Liver (tissue), 3 donors: ENCODE data around the gene TLE1.

Experiments used
- CTCF ChIP-seq: fragments of 150-350 bp; IDR thresholded peaks from 2 replicates; pipeline ENCODE4 v1.5.1; 2017; ENCODE audit warnings: improper control_type of control experiment, low read depth, low read length; ENCODE audit not compliant: missing input control
- NR2F2 ChIP-seq: IDR thresholded peaks from 2 replicates; pipeline ENCODE4 v1.6.1; 2016; ENCODE audit warnings: antibody characterized with exemption
- TAF1 ChIP-seq: conservative IDR thresholded peaks from 2 replicates; pipeline ENCODE4 v1.6.1; 2016; ENCODE audit warnings: antibody characterized with exemption, mild to moderate bottlenecking
- ZBTB33 ChIP-seq: IDR thresholded peaks from 2 replicates; pipeline ENCODE4 v1.6.1; 2016; ENCODE audit warnings: antibody characterized with exemption
- donor health status: healthy.
- donor health status: healthy.

- TF ChIP-seq CTCF (no peak), TAF1 (no peak), ZBTB33 (no peak), NR2F2 (no peak)
These were observed 67.5 kb downstream of the TLE1 start for GRCh38 chr9:81621785-81622259.
